Measurements from ENCODE around the gene NOS1.

The NOS1 gene

GRCh38 chr12:117261247-117261646, 100.2 kb downstream of the NOS1 start:
- Histone ChIP-seq H3K27me3 (ENCODE audit: control insufficient read depth, insufficient read depth, low read length) (no peaks in the 10 kb centered on the region), H3K4me1 (no peaks in the 10 kb centered on the region), H2AFZ (no peak overlapping the region), H3K9ac (no peak overlapping the region), H3K27ac (no peak overlapping the region), H3K36me3 (ENCODE audit: control insufficient read depth, insufficient read depth, low read length) (no peaks in the 10 kb centered on the region), H3K4me2 (ENCODE audit: low read length) (no peak overlapping the region), H3K79me2 (no peaks in the 10 kb centered on the region), H3K9me3 (ENCODE audit: control insufficient read depth, low read length) (no peaks in the 10 kb centered on the region), H3K4me3 (ENCODE audit: low read depth, low read length) (no peak overlapping the region)
- no peak for TF ChIP-seq CTCF (IDR thresholded peaks at IDR 0.05)

GRCh38 chr12:117255386-117255785, 106.0 kb downstream of the NOS1 start:
- no peaks in the 10 kb centered on the region for H3K27me3 ChIP-seq (ENCODE audit: control insufficient read depth, insufficient read depth, low read length)
- H3K36me3 ChIP-seq (ENCODE audit: control insufficient read depth, insufficient read depth, low read length) = no peaks in the 10 kb centered on the region
- H3K9ac ChIP-seq = no peak overlapping the region
- H3K27ac ChIP-seq = no peak overlapping the region
- TF ChIP-seq CTCF (IDR thresholded peaks at IDR 0.05) = no peak
- H3K4me2 ChIP-seq (ENCODE audit: low read length) = no peak overlapping the region
- H3K4me1 ChIP-seq = no peaks in the 10 kb centered on the region
- H2AFZ ChIP-seq = no peak overlapping the region
- no peaks in the 10 kb centered on the region for H3K9me3 ChIP-seq (ENCODE audit: control insufficient read depth, low read length)
- H3K79me2 ChIP-seq = no peaks in the 10 kb centered on the region
- H3K4me3 ChIP-seq (ENCODE audit: low read depth, low read length) = no peak overlapping the region

- Histone ChIP-seq H3K9me3 (ENCODE audit: control insufficient read depth, low read length) (no peaks in the 10 kb centered on the region), H3K9ac (no peak overlapping the region), H3K27ac (no peak overlapping the region), H2AFZ (no peak overlapping the region), H3K4me3 (ENCODE audit: low read depth, low read length) (no peak overlapping the region), H3K4me1 (no peaks in the 10 kb centered on the region), H3K36me3 (ENCODE audit: control insufficient read depth, insufficient read depth, low read length) (no peaks in the 10 kb centered on the region), H3K27me3 (ENCODE audit: control insufficient read depth, insufficient read depth, low read length) (no peaks in the 10 kb centered on the region), H3K79me2 (no peaks in the 10 kb centered on the region), H3K4me2 (ENCODE audit: low read length) (no peak overlapping the region)
- TF ChIP-seq CTCF (IDR thresholded peaks at IDR 0.05) = no peak
Measured at GRCh38 chr12:117243488-117243887, 117.9 kb downstream of the NOS1 start.

GRCh38 chr12:117241697-117242096, 119.7 kb downstream of the NOS1 start:
- no peaks in the 10 kb centered on the region for H3K4me1 ChIP-seq
- no peaks in the 10 kb centered on the region for H3K9me3 ChIP-seq (ENCODE audit: control insufficient read depth, low read length)
- H3K79me2 ChIP-seq = no peaks in the 10 kb centered on the region
- no peak overlapping the region for H3K27ac ChIP-seq
- TF ChIP-seq CTCF (IDR thresholded peaks at IDR 0.05) = no peak
- no peaks in the 10 kb centered on the region for H3K27me3 ChIP-seq (ENCODE audit: control insufficient read depth, insufficient read depth, low read length)
- H3K4me3 ChIP-seq (ENCODE audit: low read depth, low read length) = no peak overlapping the region
- H3K36me3 ChIP-seq (ENCODE audit: control insufficient read depth, insufficient read depth, low read length) = no peaks in the 10 kb centered on the region
- no peak overlapping the region for H3K9ac ChIP-seq
- no peak overlapping the region for H3K4me2 ChIP-seq (ENCODE audit: low read length)
- H2AFZ ChIP-seq = no peak overlapping the region

GRCh38 chr12:117240081-117240755, 121.2 kb downstream of the NOS1 start:
- no peaks in the 10 kb centered on the region for H3K27me3 ChIP-seq (ENCODE audit: control insufficient read depth, insufficient read depth, low read length)
- no peak for TF ChIP-seq CTCF (IDR thresholded peaks at IDR 0.05)
- H2AFZ ChIP-seq = no peak overlapping the region
- no peaks in the 10 kb centered on the region for H3K36me3 ChIP-seq (ENCODE audit: control insufficient read depth, insufficient read depth, low read length)
- no peaks in the 10 kb centered on the region for H3K79me2 ChIP-seq
- no peaks in the 10 kb centered on the region for H3K4me1 ChIP-seq
- H3K4me3 ChIP-seq (ENCODE audit: low read depth, low read length) = no peak overlapping the region
- H3K4me2 ChIP-seq (ENCODE audit: low read length) = no peak overlapping the region
- no peaks in the 10 kb centered on the region for H3K9me3 ChIP-seq (ENCODE audit: control insufficient read depth, low read length)
- H3K9ac ChIP-seq = no peak overlapping the region
- H3K27ac ChIP-seq = no peak overlapping the region
